Brain microvascular endothelial cell (primary cell): ENCODE data around the gene USF3.
A peak's percentile ranks its signal among the peaks of the same experiment; 100 is the strongest.

Experiments
- DNase-seq: peaks from one replicate; pipeline ENCODE4 v3.0.0-alpha.2; 2020
- H3K27ac ChIP-seq: fragments of 250-450 bp; sonication (Bioruptor Pico); 2 replicates; pipeline ENCODE4 v1.5.1; 2020; ENCODE audit warnings: mild to moderate bottlenecking, moderate library complexity
- H3K27me3 ChIP-seq: fragments of 250-450 bp; sonication (Bioruptor Pico); replicated peaks from 2 replicates; pipeline ENCODE4 v1.5.1; 2020; ENCODE audit warnings: mild to moderate bottlenecking
- H3K36me3 ChIP-seq: fragments of 250-450 bp; sonication (Bioruptor Pico); replicated peaks from 2 replicates; pipeline ENCODE4 v1.5.1; 2020; ENCODE audit warnings: mild to moderate bottlenecking
- H3K4me3 ChIP-seq: 2 replicates; pipeline ENCODE4 v1.5.1; 2011; ENCODE audit warnings: low read depth, mild to moderate bottlenecking, control low read depth, low read length, moderate library complexity
- CTCF ChIP-seq: IDR thresholded peaks from 2 replicates; pipeline ENCODE4 v1.5.1; 2011; ENCODE audit warnings: low read depth, mild to moderate bottlenecking, moderate library complexity, low read length, control low read depth, inconsistent platforms; ENCODE audit errors: missing control alignments
- in situ Hi-C: cut with HindIII; loops from 2 replicates; pipeline ENCODE4 v1.10.0; 2017; ENCODE audit warnings: low sequenced_read_pairs, low pct_ligation_motif_present

The USF3 gene

GRCh38 chr3:113695431-113695785 is 1.0 kb downstream of the USF3 start:
- no peaks in the 10 kb centered on the region for H3K27me3 ChIP-seq
- DNase-seq: no peak
- in situ Hi-C loops: no loop called here
- H3K36me3 ChIP-seq: no peaks in the 10 kb centered on the region
- peak overlapping the region; percentile 75 for H3K4me3 ChIP-seq
- TF ChIP-seq CTCF: no peak
- no peak overlapping the region for H3K27ac ChIP-seq

- H3K36me3 ChIP-seq: no peaks in the 10 kb centered on the region
- no peak overlapping the region for H3K27ac ChIP-seq
- H3K4me3 ChIP-seq: no peak overlapping the region
- no peak for TF ChIP-seq CTCF
- H3K27me3 ChIP-seq: no peaks in the 10 kb centered on the region
- in situ Hi-C loops: no loop called here
- no peak for DNase-seq
Observed at GRCh38 chr3:113690482-113690881, 6.0 kb downstream of the USF3 start.

GRCh38 chr3:113685956-113686721 is 10.3 kb downstream of the USF3 start:
- no peaks in the 10 kb centered on the region for H3K27me3 ChIP-seq
- peak; percentile 25 for DNase-seq
- H3K27ac ChIP-seq: no peak overlapping the region
- TF ChIP-seq CTCF: no peak
- H3K4me3 ChIP-seq: no peak overlapping the region
- no peaks in the 10 kb centered on the region for H3K36me3 ChIP-seq
- in situ Hi-C loops: no loop called here

GRCh38 chr3:113685124-113685523 is 11.3 kb downstream of the USF3 start:
- H3K27ac ChIP-seq: no peak overlapping the region
- no peak for DNase-seq
- H3K4me3 ChIP-seq: no peak overlapping the region
- TF ChIP-seq CTCF: no peak
- no peaks in the 10 kb centered on the region for H3K27me3 ChIP-seq
- in situ Hi-C loops: no loop called here
- H3K36me3 ChIP-seq: no peaks in the 10 kb centered on the region

- Histone ChIP-seq H3K4me3 (no peak overlapping the region), H3K27me3 (no peaks in the 10 kb centered on the region), H3K36me3 (no peaks in the 10 kb centered on the region), H3K27ac (no peak overlapping the region)
- DNase-seq: no peak
- TF ChIP-seq CTCF: no peak
- in situ Hi-C loops: no loop called here
Observed at GRCh38 chr3:113684271-113684819, 12.1 kb downstream of the USF3 start.

GRCh38 chr3:113678773-113679172 is 17.7 kb downstream of the USF3 start:
- Histone ChIP-seq H3K27me3 (no peaks in the 10 kb centered on the region), H3K4me3 (no peak overlapping the region), H3K36me3 (no peaks in the 10 kb centered on the region), H3K27ac (no peak overlapping the region)
- in situ Hi-C loops: no loop called here
- no peak for DNase-seq
- no peak for TF ChIP-seq CTCF
